GM19328 (cell line): Measurements from ENCODE around the gene RTN4IP1.
"Not testable (repeated sequence)": the region's sequence is repeated elsewhere in the genome, so short reads cannot be mapped to it uniquely, and the experiment has no call there.

ENCODE experiments used
- ATAC-seq: cut with Tn5 transposase; IDR thresholded peaks from one replicate; pipeline ENCODE4 v1.9.1; 2021; ENCODE audit warnings: mild to moderate bottlenecking, moderate library complexity; ENCODE audit not compliant: unreplicated experiment

The RTN4IP1 gene

DNA sequence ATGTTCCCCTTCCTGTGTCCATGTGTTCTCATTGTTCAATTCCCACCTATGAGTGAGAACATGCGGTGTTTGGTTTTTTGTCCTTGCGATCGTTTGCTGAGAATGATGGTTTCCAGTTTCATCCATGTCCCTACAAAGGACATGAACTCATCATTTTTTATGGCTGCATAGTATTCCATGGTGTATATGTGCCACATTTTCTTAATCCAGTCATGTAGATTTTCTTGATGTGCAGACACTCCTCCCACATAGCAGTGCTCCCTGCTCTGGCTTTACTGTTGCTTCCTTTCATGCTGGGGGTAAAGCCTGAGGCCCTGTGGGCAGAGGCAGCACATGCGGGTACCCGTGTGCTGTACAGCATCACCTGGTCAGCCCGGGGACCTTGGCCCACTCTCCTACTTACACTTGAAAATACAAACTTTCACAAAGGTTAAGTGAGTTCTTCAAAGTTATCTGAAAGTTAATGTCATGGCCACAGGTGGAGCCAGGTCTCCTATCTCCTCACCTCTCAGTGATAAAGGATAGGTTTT is 80.3 kb downstream of the RTN4IP1 start:
- ATAC-seq, result not testable (repeated sequence)

DNA sequence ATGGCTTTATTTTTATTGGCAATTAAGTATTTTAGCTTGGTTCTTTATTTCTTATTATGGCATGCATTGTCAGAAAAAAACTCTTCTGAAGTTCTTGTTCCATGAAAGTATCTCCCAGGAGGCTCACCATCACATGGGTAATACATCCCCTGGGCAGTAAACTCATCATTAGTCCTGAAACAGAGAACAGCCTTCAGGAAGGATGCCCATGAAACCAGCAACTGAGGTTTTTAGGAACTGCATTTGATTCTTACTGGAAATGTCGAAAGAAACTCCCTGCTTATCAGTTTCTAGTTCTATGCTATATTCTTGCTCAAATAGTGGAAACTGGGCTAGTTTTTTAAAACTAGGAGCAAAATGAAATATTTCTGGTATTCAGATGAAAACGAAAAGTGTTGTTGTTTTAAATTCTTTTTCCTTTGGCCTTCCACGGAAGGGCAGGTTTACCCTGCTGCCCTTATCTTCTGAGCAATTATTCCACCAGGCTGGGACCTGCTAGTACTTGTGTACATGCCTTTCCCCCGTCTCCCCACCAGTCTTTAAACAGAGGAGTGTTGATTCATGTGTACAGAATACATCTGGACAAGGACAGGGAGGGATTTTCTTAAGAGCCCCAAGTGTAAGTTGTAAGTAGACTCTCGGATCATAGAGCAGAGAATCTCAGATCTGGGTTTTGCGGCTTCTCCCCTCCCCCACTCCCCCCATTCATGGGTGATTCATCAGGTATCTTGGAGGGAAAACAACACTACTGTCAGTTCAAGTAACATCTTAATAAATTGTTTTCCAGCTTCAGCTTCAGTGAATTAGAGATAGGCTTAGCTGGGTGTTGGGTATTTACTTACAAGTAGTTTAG is 81.5 kb downstream of the RTN4IP1 start:
- ATAC-seq, result no peak

DNA sequence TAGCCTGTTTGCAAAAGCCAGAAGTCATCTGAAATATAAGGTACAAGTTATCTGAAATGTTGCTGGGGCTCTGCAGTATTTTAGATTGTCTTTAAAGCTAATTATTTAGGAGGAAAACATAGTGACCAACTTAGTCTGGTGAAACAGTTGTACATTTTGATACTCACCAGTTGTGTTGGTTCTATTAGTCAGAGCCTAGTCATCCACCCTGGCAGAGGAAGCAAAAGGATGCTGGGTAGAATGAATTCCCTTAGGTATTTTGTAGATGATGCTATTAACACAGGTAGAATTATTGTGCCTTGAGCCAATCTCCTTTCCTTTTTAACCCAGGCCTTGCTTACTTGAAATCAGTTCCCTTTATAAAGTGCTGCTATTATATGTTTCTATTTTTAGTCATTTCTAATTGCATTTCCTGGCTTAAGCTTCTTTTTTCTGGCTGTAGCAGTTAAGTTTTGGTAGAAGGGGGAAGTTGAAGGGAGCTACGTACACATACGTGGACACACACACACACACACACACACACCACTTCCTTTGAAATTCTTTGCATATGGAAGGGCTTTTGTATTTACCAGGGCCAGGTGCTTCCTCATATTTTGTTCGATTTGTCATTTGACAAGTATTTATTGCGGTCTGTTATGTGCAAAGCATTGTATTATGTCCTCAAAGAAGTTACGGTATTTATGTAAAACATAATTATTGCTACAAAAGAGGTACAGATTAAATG is 82.4 kb downstream of the RTN4IP1 start:
- ATAC-seq, result no peak

DNA sequence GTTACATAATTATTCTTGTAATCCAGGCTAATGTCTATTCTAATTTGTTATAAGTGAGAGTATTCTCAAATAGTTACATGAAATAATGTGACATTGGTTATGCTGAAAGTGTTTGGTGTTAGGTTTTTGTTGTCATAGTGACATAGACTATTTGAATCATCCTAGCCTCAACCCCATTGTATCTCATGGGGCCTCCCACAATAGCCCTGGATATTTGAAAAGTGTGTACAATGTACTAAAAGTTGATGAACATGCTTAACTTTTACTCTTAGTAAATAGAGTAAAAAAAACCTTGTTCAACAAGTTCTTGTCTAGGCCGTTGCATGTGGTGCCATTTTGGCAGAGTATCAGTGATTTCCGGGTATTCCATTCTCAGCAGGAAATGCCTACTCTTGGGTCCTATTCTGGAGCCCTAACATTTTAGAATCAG is 83.0 kb downstream of the RTN4IP1 start:
- ATAC-seq, result no peak

DNA sequence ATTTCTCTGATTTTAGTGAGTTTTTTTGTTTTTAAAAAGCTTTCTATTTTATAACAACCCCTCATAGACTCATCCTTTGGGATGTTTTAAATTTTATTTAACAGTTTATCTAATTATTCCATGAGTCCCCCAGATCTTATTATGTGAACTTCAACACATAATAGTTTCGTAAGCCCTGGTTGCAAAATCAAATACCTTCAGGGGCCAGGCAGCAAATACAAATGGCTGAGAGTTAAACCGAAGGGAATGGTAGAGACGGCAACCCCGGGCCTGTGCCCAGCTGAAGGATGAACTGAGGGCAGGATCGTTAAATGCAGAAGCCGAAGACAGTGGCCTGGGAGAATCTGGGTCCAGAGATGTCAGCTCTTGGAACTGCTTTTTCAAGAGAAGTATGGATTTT is 88.4 kb downstream of the RTN4IP1 start:
- ATAC-seq, result no peak

DNA sequence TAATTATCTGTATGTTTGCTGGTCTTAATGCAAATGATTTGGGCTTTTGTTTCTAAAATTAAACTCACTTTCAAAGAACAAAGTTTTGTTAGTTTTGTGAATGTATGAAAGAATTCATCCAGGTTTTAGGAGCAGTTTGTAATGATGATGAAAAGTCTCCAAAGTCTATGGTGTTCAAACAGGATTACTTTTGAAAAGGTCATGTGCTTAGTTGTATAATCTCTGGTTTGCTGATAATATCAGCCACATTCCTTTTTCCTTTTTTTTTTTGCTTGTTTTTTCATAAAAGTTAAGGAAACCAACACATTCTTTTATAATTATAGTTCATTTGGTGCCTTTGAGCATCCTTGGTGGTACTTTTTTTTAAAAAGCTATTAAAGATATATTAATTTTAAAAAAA is 88.9 kb downstream of the RTN4IP1 start:
- ATAC-seq, result no peak

DNA sequence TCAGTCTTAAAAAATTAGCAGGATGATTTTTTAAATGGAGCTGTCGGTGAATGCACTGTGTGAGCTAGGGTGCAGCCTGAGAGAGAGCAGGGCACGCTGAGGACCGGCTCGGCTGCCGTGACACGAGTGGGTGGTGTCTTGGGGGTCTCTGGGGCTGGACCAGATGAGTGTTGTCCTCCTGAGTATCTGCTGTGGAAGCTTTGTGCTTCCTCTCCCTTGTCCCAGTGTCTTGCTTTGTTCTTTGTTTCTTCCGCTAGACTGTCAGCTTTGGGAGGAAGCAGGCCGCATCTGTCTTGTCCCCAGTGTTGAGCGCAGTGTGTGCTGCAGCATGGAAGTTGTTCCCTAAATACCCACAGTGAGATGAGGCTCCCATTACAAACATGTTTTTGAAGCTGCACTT is 89.4 kb downstream of the RTN4IP1 start:
- ATAC-seq, result no peak

DNA sequence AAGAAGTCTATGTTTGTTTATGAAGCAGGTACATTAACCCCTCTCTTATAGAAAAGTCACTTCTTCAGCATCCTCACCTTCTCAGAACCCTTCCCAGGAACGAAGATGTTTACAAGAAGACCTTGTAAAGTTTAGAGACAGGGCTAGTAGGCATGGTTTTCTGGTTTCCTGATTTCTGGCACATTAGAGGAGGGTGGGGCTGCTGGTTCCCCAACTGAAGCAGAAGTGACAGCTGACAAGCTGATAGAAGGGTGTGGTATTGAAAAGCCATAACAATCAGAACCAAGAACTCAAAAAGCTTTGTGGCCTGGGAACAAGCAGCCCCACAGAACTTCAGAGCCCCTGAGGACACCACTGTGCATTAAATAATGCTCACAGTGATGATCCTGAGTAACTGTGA is 91.2 kb downstream of the RTN4IP1 start:
- no peak for ATAC-seq

DNA sequence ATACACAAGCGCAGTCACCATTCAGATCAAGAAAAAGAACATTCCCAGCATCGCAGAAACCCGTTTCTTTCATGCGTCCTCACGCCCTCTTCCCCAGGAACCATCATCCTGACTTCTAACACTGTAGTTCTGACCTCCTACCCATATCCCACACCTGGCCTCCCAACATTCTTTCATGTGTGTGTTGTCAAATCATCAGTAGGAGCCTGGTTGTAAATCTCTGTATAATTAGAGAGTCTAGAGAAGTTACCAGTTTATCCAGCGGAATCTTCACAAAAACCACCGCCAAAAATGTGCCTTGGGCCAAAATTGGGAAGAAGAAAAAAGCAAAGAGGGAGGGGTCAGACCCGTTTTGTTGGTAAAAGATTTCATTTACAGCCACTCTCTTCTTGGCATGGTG is 91.6 kb downstream of the RTN4IP1 start:
- ATAC-seq, result no peak

DNA sequence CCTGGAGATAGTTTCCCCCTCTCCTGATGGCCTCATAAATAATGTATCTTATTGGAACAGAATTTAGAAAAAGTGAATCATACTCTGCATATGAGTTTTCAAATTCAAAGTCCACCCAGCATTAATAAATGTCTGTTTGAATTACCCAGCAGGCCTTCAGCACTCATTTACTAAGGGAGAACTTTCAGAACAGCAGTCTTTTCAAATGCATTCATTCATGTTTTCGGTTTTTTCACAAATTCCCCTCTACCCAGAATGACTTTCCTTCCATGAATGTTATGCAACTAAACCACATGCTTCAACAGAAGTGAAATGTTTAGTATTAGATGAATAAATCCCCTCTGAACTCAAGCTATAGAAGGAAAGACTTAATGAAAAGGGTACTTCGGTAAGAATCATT is 92.4 kb downstream of the RTN4IP1 start:
- ATAC-seq, result no peak

DNA sequence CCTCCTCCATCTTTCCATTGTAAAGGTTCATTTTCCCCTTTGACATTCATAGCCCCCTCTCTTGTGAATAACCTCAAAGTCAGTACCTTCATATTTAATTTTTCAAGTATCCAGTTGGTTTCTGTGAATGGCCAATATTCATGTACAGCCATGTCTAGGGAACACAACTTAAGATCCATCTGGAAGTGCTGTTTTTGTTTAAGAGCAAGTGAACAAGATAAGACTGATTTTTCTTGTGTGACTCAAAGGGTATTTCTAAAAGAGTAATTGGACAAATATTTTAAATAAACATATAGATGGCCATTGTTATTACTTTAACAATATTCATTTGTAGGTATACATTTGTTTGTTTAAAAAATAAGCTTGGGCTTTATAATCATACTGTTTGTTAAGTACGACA is 92.9 kb downstream of the RTN4IP1 start:
- ATAC-seq, result no peak

DNA sequence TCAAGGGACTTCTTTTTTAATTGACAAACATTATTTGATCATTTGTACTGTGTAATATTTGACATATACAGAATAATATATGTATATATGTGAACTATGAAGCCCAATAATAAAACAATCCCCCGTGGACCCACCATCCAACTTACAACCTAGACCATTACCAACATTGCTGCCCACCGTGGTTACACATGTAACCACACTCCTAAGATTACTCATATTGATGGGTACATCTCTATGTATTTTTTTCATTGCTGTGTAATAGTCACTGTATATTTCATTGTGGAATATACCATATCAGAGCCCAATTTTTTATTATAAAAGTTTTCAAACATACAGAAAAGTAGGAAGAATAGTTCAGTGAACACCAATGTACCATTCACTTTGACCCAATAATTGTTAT is 94.3 kb downstream of the RTN4IP1 start:
- ATAC-seq, result no peak

DNA sequence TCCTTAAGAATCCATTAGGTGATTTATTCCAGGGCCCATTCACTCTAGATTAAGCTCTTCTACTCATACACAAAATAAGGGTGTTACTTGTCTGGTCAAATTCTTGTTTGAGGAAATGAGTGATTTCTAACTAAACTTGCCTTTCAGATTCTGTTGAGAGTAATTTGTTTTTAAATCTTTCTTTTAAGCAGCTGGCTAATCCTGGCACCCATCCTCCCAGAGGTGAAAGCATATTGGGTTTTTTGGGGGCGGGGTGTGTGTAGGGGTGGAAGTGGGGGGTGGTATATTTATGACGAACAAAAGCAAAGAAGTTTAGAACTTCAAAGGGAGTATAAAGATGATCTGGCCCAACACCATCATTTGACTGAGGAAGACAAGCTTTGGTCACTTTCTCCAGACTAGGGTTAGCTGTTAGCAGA is 94.7 kb downstream of the RTN4IP1 start:
- no peak for ATAC-seq

DNA sequence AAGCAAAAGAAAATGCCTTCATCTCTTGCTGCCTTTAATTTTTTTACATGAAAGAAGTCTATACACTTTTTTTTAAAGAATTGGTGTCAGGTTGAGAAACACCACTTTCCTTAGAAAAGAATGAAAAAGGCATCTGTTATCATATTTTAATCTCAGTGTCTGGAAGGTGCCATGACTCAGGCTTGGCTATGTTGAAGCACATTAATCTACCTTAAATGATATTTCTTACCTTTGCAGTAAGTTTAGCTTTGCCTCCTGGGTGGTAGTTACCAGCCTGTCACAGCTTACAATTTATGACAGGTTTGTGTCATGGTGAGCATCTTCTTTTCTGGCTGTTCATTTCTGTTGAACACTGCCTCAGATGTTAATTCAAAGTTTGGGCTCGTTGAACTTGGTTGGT is 95.3 kb downstream of the RTN4IP1 start:
- ATAC-seq, result no peak

DNA sequence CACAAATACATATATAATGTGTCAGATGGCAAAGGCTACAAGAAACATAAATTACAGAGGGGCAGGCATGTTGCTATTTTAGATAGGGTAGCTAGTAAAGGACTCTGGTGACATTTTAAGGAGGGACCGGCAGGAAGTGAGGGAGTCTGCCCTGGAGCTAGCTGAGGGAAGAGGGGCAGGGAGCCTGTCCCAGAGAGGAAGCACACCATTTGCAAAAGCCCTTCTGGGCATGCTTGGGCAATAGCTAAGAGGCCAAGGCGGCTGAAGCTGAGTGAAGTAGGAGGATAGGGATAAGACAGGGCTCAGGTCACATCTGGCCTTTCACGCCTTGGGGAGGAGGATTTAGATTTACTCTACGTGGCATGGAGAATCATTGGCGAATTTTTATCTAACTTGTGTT is 96.2 kb downstream of the RTN4IP1 start:
- ATAC-seq, result no peak

DNA sequence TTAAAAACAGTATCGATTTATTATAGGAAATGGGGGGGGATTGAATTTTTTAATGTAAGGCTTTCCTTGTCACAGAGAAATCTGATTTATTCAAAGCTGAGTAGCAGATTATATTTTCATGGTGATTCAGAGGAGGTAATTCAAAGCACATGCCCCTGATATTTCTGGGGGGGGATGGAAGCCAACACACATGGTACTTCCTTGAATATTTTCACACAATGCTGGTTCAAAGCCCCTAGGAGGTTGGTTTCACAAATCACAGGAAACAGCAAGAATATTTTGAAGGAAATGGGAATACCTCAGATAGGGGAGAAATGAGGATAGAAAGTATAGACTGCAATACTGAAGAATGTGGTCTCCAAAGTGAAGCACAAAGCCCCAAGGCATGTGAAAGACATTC is 98.8 kb downstream of the RTN4IP1 start:
- no peak for ATAC-seq

DNA sequence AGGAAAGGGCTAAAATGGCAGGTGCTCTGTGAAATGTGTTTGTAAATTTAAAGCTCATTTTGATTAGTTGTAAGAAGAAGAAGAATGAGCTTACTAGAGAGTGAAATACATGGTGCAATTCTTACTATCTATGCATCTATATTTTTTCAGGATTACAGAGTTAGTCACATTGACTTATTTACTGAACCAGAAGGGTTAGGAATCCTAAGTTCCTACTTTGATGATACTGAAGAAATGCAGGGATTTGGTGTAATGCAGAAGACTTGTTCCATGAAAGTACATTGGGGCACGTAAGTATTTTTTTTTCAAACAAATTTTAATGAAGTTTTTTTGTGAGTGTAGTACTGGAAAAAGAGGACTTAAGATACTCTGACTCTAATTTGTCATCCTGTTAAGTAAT is 99.3 kb downstream of the RTN4IP1 start:
- ATAC-seq, result no peak

DNA sequence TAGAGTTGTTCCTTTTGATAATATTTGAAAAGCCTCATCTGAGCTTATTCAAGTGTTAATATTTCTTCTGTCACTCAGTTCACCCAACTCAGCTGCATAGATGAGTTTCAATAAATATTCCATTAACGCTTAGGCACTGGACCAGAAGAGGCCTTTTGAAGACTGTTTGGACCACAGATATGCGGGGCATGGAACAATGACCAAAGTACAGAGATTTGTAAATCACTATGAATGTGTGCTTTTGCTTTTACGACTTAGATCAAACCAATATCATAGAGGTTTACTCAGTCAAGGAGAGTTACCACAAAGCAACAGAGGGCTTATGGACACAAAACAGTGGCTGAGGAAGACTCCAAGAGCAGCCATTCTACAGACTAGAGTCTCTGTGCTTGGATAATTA is 99.9 kb downstream of the RTN4IP1 start:
- ATAC-seq, result no peak

DNA sequence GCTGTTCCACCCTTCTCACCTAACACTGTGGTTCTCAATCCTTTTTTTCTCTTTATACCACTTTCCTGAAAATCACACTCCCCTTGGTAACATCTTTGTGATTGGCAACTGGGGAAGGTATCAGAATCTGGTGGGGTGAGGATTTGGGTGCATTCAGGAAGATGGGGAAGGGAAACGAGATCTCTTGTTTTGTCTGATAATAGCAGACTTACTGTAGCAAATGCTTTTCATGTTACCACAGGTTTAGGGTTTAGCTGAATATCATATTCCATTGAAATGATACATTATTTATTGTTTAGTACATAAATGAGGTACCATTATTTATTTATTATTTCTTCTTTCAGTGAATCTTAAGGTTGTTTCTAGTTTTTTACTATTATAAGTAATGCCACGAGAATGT is 100.8 kb downstream of the RTN4IP1 start:
- no peak for ATAC-seq

DNA sequence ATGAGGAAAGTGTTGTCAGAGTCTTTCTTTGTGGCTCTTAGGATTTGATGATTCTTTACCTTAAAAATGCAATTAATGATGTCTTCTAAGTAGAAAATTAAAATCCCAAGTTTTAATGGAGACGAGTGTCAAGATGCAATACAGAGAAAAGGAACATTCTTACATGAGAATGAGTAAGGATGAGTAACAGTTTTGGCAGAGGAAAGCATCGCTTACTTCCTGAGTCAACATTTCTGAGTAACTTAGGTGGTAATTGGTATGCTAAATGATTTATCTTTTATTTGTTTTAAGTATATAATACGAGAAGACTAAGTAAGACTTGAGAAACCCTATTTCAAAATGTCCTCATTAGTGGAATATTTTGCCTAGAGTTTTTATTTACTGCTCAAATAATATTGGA is 101.3 kb downstream of the RTN4IP1 start:
- ATAC-seq, result no peak

DNA sequence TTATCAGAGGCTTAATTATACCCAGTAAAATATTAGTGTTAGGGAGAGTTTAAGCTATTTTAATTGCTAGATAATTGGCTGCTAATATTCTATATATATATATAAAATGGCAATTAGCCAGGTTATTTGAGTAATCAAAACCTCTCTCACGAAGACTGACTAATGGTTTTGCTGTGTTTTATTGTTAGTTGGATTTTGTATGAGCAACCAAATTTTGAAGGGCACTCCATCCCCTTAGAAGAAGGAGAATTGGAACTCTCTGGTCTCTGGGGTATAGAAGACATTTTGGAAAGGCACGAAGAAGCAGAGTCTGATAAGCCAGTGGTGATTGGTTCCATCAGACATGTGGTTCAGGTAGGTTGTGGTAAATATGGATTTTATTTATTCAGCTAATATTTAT is 102.2 kb downstream of the RTN4IP1 start:
- no peak for ATAC-seq

DNA sequence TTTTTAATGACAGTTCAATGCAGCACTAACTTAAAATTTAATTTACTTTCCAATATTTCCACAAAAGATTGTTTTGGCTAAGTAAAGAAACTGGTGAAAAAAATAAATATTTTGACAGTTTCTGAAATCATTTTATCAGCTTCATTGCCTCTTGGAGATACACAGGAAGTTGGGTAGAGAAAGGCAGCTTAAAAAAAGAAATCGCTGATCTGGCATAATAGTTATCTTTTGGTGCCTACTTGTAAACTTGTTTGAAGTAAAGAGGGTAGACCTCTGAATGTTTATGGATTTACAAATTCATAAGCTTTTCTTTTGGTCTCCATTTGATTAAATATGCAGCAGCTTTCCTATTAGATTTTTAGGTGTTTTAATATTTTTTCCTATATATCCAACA is 103.4 kb downstream of the RTN4IP1 start:
- no peak for ATAC-seq
